Activated T-cell treated with anti-CD3 and anti-CD28 coated beads, Interleukin-2, amount 50 U/mL, for 1 hour (primary cell): ENCODE results near the gene SNRK.

ENCODE experiments used
- DNase-seq: peaks from one replicate; pipeline ENCODE4 v3.0.0-alpha.2; 2020

Gene SNRK

DNA sequence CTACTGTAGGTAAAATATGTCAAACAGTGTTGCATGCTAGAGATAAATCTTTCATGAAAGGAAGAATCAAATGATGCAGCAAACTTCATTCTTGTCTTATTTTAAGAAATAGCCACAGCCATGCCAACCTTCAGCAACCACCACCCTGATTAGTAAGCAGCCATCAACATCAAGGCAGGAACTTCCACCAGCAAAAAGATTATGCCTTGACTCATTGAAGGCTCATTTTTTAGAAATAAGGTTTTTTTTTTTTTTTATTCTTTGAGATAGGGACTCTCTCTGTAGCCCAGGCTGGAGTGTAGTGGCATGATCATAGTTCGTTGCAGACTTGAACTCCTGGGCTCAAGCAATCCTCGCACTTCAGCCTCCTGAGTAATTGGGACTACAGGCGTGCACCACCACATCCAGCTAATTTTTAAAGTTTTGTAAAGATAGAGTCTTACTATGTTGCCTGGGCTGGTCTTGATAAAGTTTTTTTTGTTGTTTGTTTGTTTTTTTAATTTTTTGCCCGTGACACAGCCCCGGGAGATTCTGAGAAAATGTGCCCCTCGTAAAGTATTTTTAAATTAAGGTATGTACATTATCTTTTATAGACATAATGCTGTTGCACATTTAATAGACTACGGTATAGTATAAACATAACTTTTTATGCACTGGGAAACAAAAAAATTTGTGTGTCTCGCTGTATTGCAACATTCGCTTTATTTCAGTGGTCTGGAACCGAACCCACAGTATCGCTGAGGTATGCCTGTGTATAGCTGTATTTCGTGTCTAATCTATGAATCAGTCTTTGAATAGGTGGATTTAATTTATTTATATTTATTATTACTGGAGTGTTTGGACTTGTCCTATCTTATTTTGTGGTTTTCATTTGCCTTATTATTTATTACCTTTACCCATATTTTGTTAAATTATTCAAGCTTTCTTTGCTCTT lies 23.3 kb downstream of the SNRK start:
- DNase-seq: no peak

- no peak for DNase-seq
These were observed 30.6 kb downstream of the SNRK start for GRCh38 chr3:43316783-43317460.

DNA sequence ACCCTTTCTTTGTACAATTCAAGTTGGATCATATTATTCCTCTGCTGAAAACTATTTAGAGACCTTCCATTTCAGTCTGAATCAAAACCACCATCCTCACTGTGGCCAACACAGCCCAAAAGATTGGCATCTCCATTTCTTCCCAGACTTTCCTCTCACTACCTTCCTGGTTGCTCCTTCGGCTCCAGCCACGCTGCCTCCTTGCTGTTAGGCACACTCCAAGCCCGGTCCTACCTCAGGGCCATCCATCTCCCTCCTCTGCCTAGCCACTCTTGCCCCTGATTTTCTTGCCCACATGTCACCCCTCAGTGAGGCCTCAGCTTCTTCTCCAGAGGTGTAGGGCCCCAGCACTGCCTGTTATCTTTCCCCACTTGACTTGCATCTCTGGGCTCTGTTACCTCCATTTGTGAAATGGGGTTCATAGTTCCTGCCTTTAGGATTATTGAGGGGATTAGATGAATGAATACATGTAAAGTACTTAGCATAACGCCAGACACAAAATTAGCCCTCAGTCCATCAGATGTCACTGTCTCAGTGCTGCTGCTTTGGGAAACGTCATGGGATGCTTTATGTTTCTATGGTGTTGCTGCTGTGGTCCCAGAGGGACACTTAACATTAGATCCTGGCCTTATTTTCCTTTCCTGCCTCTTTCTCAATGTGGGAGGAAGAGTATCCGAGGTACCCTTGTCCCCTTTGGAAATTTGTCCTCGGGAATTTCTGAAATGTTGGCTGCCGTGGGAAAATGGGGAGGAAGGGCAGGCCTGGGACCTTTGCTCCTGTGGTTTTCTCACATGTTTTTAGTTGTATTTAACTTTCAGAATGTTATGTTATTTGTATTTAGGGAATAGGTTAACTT lies 31.3 kb downstream of the SNRK start:
- DNase-seq: no peak

DNA sequence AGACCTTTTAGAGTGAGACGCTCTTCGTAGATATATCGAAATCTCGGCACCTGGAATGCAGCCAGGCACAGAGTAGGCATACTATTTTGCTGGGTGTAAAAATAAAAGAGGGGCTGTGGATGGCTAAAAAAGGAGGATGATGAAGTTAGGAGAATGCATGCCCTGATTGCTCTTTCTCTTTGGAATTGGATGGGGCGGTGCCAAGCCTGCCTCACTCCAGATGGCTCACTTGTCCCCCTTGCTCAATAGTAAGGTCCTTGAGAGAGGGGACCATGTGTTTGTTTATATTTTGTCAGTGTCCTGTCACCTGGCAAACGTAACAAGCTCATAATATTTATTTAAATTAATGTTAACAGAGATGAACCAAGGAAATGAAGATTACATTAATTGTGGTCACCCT lies 33.0 kb downstream of the SNRK start:
- no peak for DNase-seq

DNA sequence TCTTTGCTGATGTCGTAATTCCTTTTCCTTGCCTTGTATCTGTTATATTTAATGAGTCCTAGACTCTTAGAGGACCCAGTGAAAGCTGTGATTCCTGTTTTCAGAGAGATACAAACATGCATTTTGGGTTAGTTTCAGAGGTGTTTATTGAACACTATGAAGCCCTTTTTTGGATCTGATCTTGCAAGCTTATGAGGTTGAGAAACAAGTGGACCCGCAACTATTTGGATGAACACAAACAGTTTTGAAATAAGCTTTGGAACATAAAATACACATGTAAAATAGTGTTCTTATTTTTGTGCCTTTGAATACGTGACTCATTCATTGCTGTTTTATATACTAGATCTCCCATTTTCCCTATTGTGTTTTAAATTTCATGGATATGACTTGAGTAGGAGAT lies 33.5 kb downstream of the SNRK start:
- DNase-seq: no peak

DNA sequence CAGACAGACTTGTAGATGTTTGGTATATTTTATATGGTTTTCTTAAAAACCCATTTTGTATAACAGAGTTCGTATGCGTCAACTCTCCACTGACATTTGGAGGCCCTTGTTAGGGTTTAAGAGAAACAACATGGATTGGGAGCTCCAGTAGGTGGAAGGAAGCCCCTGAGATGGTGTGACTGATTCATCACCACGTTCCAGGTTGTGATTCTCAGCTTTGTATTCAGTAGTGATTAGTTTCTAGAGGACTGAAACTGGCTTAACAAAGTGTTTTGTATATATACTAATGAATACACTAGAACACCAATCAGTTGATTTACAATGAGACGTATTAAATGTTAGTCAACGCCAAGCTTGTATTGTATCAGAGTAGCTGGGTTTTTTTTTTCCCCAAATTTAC lies 33.9 kb downstream of the SNRK start:
- no peak for DNase-seq

DNA sequence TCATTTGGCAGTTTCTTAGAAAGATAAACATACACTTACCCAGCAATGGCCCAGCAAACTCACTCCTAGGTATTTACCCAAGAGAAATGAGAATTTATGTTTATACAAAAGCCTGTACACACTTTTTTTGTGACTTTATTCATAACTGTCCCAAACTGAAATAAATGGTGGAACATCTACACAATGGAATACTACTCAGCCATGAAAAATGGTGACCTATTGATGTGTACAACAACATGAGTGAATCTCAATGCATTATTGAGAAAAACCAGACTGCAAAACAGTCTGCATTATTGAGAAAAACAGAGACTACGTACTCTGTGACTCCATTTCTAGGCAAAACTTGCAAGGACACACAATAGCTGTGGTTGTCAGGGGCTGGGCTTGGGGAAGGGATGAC lies 37.2 kb downstream of the SNRK start:
- no peak for DNase-seq

- no peak for DNase-seq
These were observed 40.7 kb downstream of the SNRK start for GRCh38 chr3:43326891-43327581.

DNA sequence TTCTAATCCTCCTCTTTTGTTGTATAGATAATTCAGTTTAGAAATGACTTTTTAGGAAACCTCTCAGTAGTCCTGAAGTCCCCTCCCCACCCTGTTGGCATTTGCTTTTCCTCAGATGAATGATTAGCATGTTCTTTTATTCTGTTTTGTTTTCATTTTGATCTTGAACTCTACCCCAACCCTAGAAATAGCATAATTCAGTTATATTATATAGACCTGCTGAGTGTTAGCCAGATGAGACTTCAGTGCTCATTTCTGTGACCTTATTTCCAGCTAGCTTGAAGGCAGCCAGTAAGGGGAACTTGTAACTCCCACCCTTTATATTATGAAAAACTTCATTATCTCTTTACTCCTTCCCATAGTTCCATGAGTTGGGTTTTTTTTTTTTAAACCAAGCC lies 41.2 kb downstream of the SNRK start:
- no peak for DNase-seq

- DNase-seq: no peak
These were observed 42.3 kb downstream of the SNRK start for GRCh38 chr3:43328653-43329052.

GRCh38 chr3:43330981-43331380 lies 44.6 kb downstream of the SNRK start:
- no peak for DNase-seq

DNA sequence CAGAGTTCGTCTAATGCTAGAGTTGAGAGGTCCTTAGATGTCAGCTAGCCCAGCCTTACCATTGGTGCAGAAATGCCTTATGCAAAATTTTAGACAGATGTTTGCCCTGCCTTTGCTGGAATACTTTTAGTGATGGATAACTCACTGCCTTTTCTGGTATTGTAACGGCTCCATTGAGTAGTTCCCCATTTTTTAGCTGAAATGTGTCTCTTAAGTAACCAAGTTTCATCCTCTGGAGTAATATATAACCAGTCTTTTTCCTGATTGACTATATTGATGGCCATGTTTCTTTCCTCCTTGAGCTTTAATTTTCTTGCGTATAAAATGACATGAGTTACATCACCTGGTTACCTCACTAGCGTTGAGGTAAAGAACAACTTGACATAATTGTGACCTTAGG lies 45.0 kb downstream of the SNRK start:
- DNase-seq: no peak

DNA sequence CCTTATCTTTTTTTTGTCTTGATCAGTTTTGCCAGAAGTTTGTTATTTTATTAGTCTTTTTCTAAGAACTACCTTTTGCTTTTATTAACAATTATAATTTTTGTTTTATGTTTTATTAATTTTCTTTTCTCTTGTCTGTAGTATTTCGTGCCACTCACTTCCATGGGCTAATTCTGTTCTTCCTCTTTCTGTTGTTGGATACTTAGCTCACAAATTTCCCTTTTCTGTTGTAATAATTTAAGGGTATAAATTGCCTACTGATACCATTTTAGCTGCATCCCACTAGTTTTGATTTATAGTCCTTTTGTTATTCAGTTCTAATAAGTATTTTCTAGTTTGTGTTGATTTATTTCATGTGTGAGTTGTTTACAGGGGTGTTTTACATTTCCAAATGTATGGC lies 48.6 kb downstream of the SNRK start:
- no peak for DNase-seq

- DNase-seq: no peak
These were observed 49.5 kb downstream of the SNRK start for GRCh38 chr3:43335799-43336198.

DNA sequence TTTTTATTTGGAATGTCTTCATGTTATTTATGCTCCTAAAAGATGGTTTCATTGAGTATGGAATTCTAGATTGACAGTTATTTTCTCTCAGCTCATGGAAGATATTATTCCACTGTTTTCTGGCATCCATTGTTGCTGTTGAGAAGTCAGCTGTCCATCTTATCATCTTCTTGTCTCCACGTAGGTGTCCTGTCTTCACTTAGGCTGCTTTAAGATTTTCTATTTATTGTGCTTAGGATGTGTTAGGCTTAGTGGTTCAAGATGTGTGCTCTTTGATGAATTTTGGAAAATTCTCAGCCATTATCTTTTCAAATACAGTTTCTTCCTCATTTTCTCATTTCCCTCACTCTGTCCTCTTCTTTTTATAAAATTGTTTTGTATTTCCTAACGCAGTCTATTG lies 52.0 kb downstream of the SNRK start:
- DNase-seq: no peak

DNA sequence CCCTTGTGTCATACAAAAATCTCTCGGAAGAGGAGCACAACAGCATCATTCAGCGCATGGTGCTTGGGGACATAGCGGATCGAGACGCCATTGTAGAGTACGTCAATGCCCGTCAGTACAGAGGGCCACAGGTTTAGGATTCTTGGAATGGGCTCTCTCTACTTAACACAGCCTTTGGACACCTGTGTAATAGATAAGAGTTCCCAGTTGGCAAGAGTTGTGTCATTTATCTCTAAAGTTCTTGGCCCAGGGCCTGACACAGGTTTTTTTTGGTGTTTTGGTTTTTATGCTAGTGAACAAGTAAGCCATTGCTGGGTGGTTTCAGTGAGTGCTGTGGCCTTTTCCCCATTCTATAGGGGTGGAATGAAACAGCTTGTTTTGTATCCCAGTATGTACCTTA lies 54.1 kb downstream of the SNRK start:
- DNase-seq: no peak

GRCh38 chr3:43341788-43342187 lies 55.4 kb downstream of the SNRK start:
- no peak for DNase-seq

- no peak for DNase-seq
These were observed 56.8 kb downstream of the SNRK start for GRCh38 chr3:43343185-43343584.

DNA sequence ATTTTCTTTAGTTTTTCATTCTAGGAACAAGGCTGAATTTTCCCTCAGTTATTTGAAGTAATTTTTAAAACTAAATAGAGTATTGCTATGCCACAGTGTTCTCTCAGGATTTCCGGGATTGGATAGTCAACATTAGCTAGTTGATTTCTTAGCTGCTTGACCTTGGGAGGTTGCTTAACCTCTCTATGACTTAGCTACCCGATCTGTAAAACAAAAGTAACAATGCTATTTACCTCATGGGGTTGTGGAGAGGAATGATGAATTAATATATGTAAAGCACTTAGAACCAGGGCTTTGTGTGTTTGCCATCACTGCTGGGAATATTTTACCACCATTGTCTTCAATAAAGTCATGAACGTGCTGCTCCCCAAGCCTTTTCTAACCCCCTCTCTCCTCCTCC lies 57.5 kb downstream of the SNRK start:
- no peak for DNase-seq

GRCh38 chr3:43344520-43344919 lies 58.2 kb downstream of the SNRK start:
- DNase-seq: no peak

- DNase-seq: no peak
These were observed 58.9 kb downstream of the SNRK start for GRCh38 chr3:43345246-43345645.

GRCh38 chr3:43345877-43346276 lies 59.5 kb downstream of the SNRK start:
- no peak for DNase-seq
